Activated T-cell treated with anti-CD3 and anti-CD28 coated beads, Interleukin-2, amount 50 U/mL, for 1 hour (primary cell): ENCODE results near the gene ARSK.
A peak's percentile ranks its signal among the peaks of the same experiment; 100 is the strongest.
"Not testable (repeated sequence)": the region's sequence is repeated elsewhere in the genome, so short reads cannot be mapped to it uniquely, and the experiment has no call there.

Experiments
- DNase-seq: peaks from one replicate; pipeline ENCODE4 v3.0.0-alpha.2; 2020

The ARSK gene

DNA sequence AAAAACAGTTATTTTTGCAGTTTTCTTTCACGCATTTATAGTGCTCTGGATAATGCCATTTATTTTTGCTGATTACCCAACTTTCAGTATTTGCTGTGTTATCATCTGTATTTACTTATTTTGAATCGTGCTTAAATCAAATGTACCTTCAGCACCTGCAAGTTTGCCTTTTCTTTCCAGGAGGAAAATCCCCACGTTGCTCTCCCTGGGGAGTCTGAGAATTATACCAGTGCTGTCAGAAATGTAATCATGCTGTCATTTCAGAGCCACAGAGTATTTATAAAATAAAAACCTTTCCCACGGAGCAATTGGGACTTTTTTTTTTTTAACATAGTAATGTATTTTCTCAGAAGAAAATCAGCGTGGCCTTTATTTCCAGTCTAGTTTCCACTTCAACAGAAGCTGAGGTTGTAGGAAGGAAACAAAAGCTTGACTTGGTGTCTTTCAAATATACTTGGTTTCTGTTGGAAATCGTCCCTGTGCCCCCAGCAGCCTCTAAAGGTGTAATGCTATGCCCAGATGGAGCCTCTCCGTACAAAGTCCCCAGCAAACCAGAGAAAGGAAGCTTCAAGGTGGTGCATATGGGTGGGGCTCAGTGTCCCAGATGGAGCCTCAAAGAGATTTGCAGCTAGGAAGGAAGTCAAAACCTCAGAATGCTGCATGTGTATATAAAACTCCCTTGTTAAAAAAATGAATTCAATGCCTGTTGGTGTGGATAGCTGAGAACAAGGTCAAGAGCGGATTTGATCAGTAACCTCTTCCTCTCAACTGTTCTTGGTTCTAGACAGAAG is 67.1 kb downstream of the ARSK start:
- DNase-seq = peak; percentile 31

DNA sequence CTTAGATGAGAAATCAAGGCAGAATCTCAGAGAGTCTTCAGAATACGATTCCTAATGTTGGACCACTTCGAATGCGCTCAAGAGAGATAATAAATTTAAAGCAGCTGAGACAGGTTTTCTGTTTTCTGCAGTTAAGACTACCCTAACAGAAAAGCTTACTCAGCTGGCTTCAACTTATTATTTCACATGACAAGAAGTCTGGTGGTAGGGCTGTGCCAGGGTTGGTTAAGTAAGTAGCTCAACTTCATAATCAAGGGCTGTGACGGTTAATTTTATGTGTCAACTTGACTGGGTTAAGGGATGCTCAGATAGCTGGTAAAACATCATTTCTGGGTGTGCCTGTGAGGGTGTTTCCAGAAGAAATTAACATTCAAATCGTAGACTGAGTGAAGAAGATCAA is 68.8 kb downstream of the ARSK start:
- DNase-seq = no peak

DNA sequence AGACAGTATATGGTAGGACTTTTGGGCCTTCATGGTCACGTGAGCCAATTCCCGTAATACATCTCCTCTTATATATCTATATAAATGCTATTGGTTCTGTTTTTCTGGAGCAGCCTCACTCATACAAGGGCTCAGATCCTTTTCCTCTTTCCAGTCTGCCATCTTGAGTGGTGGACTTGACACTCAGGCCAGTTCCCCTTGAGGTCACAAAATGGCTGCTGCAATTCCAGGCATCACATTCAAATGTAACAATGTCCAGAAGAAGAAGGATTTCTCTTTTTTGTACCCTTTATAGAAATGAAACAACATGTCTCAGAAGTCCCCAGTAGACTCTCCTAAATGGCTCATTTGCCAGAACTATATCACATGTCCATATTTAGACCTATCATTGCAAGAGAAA is 69.5 kb downstream of the ARSK start:
- no peak for DNase-seq

DNA sequence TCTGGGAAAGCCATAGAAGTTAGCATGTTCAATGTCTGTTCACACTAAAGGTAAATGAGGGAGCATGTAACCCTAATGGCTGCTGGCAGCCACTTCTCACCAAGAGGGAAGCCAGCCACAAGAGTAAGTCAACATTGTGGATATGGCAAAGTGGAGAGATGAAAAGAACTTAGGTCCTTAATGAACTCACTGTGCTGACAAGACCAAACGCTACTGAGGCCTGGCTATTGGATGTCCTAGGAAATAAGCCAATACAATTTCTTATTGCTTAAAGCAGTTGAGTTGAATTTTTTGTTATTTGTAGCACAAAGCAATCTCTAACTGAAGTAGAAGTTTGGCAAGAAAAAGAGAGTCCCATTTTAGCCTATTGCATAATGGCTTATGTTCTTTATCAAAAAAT is 71.8 kb downstream of the ARSK start:
- DNase-seq = no peak

DNA sequence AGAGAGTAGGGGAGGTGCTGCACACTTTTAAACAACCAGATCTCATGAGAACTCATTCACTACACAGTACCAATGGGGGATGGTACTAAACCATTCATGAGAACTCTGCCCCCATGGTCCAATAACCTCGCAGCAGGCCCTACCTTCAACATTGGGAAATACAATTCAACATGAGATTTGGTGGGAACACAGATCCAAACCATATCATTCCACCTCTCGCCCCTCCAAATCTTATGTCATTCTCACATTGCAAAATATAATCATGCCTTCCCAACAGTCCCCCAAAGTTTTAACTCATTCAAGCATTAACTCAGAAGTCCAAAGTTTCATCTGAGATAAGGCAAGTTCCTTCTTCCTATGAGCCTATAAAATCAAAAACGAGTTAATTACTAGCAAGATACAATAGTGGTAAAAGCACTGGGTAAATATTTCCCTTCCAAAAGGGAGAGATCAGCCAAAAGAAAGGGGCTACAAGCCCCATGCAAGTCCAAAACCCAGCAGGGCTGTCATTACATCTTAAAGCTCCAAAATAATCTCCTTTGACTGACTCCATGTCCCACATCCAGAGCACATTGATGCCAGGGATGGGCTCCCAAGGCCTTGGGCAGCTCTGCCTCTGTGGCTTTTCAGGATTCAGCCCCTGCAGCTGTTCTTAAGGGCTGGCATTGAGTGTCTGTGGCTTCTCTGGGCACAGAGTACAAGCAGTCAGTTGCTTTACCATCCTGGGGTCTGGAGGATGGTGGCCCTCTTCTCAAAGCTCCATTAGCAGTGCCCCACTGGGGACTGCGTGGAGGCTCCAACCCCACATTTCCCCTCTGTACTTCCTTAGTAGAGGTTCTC is 73.3 kb downstream of the ARSK start:
- DNase-seq = no peak

DNA sequence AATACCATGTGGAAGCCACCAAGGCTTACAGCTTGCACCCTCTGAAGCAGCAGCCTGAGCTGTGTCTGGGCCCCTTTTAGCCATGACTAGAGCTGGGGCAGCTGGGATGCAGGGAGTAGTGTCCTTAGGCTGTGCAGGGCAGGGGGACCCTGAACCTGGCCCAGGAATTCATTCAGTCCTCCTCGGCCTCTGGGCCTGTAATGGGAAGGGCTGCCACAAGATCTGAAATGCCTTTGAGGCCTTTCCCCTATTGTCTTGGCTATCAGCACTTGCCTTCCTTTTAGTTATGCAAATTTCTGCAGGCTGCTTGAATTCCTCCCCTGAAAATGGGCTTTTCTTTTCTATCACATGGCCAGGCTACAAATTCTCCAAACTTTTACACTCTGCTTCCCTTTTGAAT is 74.0 kb downstream of the ARSK start:
- no peak for DNase-seq

DNA sequence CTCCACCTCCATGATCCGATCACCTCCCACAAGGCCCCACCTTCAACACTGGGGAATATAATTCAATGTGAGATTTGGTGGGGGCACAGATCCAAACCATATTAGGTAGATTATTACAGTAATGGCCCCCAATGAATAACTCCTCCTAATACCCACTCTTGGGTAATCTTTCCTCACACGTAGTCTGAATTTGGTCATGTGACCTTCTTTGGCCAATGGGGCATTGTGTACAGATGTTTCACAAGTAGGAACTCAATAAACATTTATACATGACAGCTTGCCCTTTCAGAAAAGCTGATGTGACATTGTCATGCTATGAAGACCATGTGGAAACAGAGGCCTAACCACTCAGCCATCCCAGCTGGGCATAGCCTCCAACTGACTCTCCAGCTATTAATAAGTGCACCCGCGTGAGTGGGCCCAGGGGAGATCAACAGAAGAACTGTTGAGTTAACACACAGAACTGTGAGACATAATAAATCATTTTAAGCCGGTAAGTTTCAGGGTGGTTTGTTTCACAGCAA is 75.6 kb downstream of the ARSK start:
- DNase-seq = no peak

DNA sequence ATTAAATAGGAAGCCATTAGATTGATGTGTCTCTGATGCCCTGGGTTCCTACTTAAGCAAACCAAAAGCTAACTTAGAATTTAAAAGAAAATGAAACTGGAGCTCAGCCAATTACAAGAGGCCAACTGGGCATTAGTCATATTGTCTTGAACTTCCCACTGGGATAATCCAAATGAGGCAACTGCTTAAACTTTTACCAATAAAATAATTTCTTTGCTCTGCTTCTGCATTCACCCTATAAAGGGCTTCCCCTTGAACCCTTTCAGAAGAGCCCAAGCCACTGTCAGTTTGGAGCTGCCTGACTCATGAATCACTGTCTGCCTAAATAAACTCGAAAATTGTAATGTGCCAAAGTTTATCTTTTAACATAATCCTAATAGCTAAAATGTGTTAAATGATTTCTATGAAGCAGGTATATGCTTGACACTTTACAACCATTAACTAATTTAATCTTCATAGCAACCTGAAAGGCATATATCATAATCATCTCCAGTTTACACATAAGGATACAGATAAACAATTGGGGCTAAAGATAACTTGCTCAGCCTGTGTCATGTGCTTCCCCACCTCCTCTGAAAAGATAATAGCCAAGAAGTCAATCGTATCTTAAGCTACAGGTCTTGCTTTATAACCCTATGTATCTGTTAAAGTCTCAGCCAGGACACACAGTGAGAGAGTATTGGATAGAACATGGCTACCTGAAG is 76.5 kb downstream of the ARSK start:
- no peak for DNase-seq

DNA sequence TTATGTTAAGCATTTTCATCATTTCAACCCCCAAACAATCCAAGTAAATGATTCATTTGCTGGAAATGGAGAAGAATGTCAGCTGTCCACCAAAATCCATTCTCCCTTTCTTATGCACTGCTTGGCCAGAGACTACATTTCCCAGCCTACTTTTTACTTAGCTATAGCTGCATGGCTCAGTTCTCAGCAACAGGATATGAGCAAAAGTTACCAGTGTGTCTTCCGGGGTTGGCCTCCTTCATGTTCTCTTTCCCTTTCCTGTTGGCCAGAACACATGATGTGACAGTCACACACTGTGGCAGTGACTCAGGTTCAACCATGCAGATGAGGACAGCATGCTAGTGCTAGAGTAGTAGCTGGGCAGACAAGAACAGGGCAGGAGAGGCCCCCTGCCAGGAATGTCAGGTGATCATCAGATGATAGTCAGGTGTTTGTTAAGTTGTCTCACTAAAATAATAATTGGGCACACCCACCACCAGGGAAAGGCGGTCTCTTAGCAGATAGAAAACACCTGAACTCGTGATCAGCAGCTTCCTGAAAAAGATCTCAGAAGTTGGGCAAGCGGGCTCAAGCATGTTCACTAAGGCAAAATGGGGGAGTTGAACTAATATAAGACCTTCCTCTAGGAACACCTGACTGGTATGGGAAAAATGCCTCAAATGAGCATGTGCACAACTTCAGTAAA is 77.2 kb downstream of the ARSK start:
- peak; percentile 56 for DNase-seq

DNA sequence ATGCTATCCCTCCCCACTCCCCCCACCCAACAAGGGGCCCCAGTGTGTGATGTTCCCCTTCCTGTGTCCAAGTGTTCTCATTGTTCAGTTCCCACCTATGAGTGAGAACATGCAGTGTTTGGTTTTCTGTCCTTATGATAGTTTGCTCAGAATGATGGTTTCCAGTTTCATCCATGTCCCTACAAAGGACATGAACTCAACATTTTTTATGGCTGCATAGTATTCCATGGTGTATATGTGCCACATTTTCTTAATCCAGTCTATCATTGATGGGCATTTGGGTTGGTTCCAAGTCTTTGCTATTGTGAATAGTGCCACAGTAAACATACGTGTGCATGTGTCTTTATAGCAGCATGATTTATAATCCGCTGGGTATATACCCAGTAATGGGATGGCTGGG is 78.0 kb downstream of the ARSK start:
- not testable (repeated sequence) for DNase-seq

DNA sequence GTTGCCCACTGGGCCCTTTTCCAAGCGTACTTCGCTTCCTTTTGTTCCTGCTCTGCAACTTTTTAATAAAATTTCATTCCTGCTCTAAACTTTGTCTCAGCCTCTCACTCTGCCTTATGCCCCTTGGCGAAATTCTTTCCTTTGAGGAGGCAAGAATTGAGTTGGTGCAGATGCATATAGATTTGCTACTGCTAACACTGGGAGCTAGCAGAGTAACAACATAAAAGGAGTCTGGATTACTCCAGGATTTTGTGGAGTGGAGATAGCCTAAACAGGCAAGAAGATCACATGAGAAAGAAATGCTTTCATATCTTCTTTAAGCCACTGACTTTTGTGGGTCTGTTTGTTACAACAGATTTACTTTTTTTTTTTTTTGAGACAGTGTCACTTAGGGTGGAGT is 78.8 kb downstream of the ARSK start:
- DNase-seq = no peak

DNA sequence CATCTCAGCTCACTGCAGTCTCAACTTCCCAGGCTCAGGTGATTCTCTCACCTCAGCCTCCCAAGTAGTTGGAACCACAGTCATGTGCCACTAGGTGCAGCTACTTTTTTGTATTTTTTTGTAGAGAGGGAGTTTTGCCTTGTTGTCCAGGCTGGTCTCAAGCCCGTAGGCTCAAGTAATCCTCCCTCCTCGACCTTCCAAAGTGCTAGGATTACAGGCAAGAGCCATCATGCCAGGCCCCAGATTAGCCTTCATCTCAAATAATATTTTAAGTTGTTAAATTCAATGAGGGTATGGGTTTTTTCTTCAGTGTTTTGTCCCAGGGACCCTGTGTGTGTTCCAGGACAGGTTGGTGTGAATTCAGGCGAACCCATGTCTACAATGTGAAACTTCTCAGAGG is 79.2 kb downstream of the ARSK start:
- DNase-seq = no peak

DNA sequence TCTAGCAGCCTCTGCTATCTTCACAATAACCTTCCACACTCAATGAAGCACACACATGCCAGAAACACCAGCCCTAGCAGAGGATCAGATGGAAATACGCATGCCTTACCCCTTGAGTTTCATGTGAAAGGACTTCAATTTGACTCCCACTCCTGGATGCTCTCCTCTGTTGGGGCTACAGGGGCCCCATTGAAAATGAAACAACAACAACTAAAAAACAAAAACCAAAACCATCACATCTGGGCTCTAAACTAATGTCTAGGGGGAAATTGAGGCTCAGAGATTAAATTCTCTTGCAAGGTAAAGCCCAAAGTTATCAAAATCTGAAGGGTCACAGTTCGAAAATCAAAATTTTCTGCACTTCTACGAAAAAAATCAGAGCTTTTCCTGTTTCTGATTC is 83.7 kb downstream of the ARSK start:
- DNase-seq = no peak

DNA sequence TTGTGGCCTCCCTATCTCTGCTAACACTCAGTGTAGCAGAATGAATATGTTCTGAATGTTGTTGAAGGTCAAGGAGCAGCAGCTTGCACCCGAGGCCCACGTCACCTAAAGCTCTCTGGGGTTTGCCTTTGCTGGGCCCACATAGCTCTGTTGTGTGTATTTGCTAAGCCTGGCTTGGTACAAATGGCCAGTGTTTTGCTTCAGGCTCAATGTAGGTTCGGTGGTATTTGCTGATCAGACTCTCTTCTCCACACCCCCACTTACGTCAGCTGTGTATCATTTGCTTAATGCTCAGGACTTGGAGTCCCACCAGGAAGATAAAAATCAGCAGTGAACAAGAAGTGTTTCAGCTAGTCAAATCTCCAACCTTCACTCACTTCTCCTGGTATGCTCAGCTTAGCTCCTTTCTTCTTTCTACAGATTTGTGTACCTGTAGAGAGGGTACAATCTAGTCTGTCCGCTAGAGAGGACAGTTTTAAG is 86.9 kb downstream of the ARSK start:
- no peak for DNase-seq

DNA sequence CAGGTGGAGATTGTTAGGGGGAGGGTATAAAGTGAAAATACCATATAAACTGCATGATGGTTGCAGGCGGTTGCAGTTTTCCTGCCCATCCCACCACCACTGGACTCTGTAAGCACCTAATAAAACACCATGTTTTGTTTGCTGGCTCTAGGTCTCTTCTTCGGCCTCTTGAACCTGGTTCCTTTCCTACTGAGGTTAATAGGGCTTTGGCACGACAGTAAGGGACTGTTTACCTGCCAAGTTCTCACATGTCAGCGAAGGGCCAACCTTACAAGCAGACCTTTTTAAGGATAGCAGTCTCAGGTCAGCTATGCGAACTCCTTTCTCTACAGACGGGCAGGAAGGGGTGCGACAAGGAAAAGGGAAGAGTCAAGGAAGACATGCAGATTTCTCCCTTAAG is 88.3 kb downstream of the ARSK start:
- DNase-seq = no peak

DNA sequence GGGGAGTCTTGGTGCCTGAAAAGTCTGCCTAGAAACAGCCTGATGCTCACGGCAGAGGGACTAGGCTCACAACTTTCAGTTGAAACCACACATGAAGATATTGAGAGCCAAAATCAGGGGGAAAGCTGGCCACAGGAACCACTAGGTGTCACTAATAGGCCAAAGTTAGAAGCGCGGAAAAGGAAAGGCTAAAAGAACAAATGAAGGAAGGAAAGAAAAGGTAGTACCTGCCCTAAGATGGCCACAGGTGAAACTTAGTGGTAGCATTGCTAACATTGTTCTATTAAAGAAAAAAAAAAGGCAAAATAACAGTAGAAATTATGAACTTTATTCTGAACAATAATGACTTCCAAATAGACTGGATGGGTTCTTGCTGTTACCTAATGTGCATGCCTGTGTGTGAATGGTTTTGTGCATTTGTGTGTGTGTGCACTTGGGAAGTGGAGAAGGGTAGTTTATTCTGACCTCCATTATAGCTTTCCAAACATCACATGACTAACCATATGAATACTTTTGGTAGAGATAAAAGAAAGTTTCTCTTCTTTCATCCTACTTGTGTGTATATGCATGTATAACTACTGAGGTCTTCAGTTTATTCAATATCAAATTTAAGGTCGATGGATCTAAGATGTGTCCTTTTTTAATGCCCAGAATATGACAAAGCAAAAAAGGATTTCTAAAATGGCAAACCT is 89.6 kb downstream of the ARSK start:
- peak; percentile 41 for DNase-seq

DNA sequence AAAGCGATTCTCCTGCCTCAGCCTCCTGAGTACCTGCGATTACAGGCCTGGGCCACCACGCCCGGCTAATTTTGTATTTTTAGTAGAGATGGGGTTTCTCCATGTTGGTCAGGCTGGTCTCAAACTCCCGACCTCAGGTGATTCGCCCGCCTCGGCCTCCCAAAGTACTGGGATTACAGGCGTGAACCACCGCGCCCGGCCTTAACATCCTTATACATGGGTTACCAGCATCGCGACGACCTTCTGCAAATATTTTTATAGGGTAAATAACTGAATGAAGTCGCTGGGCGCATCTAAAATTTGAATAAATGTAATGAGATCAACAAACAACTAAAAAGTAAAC is 91.3 kb downstream of the ARSK start:
- DNase-seq = not testable (repeated sequence)

DNA sequence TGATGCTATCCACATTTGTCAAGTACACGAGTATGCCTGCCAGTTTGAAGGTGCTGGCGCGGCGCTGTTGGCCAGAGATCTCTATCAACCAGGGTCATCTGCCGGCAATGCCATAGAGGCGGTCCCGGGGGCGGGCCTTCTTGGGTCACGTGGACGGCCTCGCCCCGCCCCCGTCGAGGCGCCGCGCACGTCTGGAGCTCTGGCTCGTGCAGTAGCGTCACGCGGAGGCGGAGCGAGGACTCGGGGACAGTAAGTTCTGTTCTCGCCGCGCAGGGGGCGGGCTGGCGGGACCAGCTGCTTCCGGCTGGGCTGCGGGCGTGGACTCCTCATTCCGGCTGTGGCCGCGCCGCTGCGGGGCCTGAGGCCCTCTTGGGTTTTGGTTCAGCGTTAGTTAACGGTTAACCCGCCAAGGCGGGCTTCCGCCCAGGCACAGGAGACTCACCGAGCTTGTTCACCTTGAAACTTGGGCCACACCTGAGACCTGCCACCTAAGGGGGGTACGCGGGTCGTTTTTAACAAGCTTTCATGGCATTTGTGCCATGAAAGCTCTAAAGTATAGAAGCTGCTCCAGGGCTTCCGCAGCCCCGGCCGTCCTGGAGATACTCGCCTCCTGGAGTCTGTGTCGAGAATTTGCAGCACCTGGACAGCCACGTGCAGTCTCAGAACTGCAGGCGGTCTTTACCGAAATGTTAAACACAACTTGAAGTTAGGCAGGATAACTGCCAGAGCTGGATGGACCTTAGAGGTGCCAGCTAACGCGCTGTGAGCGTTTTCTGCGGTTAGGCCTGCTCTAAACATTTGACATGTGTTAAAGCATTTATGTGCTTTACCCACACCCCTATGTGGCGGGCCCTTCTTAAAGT is 91.9 kb downstream of the ARSK start, which contains the start of gene RFESD:
Gene RFESD, plus strand, starts transcription at position 209 of the 863 bp plus-strand sequence. CDS start 5,495 bp downstream, outside the sequence.
- peak; percentile 91 for DNase-seq

DNA sequence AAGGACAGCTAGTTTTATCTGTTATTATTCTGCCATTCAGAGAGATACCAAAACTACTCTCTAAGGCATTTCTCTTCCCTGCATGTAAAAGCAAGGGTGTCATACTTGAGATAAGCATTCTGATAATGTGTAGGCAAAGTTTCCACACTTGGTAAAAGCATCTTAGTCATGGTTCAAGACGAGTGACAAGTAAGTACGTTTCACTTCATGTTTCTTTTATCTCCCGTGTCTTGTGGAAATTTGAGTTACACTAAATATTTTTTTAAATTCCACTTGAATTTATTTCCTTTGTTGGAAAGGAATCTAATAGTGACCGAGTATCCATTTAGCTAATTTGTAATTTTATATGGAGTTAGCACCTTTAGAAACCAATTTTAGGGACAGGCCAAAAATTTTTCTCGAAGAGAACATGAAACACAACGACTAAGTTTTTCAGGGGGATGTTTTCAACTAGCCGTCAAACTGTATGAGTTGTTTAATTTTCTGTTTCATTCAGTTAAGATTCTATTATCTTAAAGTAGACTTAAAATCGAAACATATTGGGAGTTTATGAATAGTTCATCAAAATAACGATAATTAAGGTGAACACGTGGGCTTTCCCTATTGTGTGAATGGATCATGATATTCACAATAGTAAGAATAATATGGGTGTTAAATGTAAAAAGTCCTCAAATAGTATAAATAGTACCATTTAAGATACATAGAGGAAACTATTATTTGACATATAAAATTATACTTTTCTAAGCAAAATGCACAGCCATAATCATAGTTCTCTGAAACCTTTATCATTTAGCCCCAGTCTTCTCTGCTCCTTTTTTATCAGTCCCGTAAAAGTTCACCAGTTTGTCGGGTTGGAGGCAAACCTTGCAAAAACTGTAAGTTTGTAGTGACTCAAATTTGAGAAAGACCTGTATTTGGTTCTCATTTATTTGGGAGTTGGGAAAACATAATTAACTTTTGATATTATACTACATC is 93.3 kb downstream of the ARSK start:
- DNase-seq = no peak

DNA sequence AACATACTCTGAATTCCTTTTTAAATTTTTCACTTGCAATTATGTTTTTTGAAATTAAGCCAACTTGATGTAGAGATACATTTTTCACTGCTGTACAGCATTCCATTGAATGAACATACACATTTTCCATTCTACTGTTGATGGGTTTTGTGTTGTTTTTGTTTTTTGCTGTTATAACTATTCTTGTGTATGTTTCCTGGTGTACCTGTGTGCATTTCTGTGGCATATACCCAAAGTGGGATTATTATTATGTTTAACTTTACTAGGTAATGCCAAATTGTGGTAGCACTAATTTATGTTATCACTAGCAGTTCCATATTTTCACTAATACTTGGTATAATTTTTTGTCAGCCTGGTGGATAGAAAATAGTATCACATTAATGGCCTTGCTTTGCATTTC is 94.4 kb downstream of the ARSK start:
- DNase-seq = no peak
